DLD1 (cell line): Measurements from ENCODE around the gene LIAS.

ENCODE experiments used
- in situ Hi-C: cut with HindIII; loops from 2 replicates; pipeline ENCODE4 v1.10.0; 2017; ENCODE audit warnings: low sequenced_read_pairs

The LIAS gene

GRCh38 chr4:39528061-39528465 lies 69.2 kb downstream of the LIAS start:
- in situ Hi-C loops: no loop called here
